Stimulated activated CD8-positive, alpha-beta memory T cell treated with anti-CD3 and anti-CD28 coated beads, Interleukin-15, amount 100 ng/mL, for 48 hours (primary cell): ENCODE results near the gene NDUFV2.

Experiments
- DNase-seq, 2 donors: peaks; one replicate each; pipeline ENCODE4 v3.0.0-alpha.2; 2020; ENCODE audit warnings: low read depth in 2 of 2

The NDUFV2 gene

DNA sequence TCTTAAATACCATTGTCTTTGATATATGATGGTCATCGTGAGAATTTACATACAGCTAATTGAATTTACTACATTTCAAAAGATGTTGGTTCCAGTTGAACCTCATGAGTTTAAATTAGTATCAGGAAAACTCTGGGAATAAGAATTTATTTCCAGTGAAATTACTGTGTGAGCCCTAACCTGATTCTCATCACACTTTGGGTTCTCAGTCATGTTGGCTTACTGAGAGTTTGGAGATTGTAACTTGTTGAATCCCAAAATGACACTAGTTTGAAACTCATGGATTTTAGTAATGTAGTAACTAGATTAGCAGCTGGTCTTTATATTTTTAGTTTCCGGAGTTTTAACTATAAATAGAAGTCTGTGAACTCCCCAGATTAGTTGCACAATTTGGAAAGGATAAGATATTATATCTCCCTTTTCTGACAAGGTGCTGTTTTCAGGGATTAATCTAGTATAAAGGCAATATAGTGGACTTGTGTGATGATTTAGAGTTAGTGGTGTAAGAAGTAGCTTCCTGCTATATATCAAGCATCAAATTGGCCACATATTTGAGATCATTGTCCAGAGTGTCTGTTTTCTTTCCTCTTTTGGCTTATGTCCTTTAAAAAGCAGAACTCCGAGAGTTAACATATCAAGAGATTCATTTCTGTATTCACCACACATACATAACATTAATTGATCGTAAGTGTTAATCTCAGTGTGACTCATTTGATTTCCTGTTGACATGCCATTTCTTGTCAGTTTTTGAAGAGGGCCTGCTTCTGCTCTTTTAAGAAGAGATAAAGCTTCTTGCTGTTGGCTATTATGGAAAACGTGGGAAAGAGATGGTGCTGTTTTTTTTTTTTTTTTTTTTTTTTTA is 15.7 kb downstream of the NDUFV2 start:
- no peak for DNase-seq

GRCh38 chr18:9120796-9121195 is 18.3 kb downstream of the NDUFV2 start:
- no peak for DNase-seq

DNA sequence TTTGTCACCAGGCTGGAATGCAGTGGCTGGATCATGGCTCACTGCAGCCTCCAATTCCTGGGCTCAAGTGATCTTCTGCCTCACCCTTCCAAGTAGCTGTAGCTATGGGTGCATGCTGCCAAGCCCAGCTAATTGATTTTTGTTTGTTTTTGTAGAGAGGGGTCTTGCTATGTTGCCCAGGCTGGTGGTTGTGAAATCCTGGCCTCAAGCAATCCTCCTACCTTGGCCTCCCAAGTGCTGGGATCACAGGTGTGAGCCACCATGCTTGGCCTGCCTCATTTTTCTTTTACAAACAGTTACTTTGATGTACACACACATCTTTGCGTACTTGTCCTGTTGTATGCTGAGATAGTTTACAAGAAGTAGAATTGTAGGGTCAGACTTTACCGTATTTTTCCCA is 21.0 kb downstream of the NDUFV2 start:
- no peak for DNase-seq

GRCh38 chr18:9124824-9125223 is 22.3 kb downstream of the NDUFV2 start:
- no peak for DNase-seq

- DNase-seq: no peak
Measured at GRCh38 chr18:9126337-9126736, 23.8 kb downstream of the NDUFV2 start.

- no peak for DNase-seq
Measured at GRCh38 chr18:9130195-9130594, 27.7 kb downstream of the NDUFV2 start.

DNA sequence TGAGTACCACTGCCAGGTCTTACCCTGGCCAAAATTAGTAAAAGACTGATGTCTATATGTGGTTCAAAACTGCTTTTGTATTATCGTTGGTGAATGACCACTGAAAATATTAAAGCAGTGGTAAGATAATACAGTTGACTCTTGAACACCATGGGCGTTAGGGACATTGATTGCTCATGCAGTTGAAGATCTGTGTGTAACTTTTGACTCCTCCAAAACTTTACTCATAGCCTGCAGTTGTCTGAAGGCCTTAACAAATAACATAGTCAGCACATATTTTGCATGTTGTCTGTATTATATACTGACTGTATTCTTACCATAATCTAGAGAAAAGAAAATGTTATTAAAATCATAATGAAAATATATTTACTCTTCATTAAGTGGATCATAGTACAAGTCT is 28.3 kb downstream of the NDUFV2 start:
- DNase-seq: no peak

- DNase-seq: no peak
Measured at GRCh38 chr18:9132628-9133027, 30.1 kb downstream of the NDUFV2 start.

GRCh38 chr18:9133225-9133624 is 30.7 kb downstream of the NDUFV2 start:
- DNase-seq: no peak

DNA sequence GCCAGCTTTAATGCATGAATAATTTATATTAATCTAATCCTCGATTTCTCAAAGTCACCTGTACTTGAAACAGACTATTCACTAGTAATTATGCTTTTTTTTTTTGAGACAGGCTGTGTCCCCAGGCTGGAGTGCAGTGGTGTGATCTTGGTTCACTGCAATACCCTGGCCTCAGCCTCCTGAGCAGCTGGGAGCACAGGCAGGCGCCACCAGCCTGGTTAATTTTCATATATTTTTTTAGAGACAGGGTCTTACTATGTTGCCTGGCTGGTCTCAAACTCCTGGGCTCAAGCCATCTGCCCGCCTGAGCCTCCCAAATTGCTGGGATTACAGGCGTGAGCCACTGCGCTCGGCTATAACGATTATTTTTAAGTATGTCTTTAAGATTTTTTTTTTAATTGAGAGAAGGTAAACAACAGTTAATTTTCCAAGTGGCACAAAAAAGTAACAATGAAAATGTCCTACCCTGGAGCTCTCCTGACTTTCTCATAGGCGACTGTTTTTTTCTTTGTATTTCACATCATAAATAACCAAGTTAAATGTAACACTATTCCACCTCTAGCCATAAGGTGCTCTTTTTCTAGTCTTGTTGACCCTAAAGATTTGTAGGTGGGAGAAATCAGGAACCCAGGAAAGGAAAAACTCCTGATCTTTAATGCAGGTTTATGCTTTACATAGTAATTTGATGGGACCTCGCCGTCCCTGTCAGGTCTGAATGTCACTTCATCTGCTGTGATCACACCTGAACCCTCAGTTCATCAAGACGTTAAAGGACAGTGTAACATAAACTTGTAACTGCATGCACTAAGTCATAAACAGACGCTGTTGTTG is 32.8 kb downstream of the NDUFV2 start:
- DNase-seq: no peak

DNA sequence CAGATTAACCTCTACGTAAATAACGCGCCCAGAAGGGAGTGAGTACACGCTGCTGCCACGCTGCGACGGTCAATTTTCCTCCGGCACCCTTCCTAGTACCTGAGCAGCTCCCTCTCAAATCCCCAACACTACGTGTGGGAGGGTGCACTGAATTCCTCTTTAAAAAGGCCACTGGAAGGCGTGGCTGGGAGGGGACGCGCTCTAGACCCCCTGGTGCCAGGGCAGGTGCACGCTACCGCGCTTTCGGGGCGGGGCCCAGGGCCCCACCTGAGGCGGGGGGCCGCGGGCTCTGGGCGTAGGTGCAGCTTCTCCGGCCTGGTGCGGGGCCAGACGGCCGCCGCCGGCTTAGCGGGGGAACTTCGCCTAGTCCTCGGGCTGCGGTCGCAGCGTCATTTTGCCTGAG is 33.4 kb downstream of the NDUFV2 start:
- no peak for DNase-seq

DNA sequence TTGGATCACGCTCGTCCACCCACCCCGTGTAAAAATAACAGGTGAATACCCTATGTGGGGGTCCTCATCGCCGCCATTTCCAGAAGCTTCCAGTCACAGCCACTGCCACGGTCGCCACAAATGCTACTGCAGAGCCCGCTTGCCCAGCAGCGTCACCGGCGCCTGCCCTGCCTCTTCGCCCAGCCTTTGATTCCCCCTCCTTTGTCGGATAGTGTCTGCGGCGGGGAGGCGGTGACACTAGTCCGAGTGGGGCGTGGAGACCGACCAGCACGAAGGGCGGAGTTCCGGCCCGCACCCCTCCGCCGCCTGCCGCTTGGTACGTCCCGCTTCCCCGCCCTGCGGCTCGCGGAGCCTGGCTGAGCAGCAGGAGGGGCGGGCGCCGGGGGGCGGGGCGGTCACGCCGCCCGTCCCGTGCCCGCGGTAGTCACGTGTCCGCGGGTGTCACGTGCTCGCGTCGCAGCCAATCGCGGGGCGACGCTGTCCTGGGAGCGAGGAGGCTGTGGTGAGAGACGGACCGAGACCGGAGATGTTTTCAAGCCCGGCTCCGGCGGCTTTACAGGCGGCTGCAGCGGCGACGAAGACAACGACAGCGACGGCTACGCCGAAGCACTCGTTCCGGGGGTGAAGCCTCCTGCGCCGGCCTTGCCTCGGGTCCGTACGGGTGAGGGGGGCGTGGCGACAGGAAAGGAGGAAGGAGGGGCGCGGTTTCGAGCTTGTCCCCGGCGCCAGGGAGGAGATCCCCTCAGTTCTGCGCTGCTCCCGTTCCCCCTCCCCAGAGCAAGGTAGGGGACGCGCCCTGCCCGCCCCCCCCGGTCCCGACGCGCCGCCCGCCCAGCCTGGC is 34.0 kb downstream of the NDUFV2 start, which contains the start of gene ANKRD12:
Gene ANKRD12, plus strand, starts transcription at position 467 of the 841 bp plus-strand sequence. CDS start 45,652 bp downstream, outside the sequence.
- peak; percentile 98 for DNase-seq

DNA sequence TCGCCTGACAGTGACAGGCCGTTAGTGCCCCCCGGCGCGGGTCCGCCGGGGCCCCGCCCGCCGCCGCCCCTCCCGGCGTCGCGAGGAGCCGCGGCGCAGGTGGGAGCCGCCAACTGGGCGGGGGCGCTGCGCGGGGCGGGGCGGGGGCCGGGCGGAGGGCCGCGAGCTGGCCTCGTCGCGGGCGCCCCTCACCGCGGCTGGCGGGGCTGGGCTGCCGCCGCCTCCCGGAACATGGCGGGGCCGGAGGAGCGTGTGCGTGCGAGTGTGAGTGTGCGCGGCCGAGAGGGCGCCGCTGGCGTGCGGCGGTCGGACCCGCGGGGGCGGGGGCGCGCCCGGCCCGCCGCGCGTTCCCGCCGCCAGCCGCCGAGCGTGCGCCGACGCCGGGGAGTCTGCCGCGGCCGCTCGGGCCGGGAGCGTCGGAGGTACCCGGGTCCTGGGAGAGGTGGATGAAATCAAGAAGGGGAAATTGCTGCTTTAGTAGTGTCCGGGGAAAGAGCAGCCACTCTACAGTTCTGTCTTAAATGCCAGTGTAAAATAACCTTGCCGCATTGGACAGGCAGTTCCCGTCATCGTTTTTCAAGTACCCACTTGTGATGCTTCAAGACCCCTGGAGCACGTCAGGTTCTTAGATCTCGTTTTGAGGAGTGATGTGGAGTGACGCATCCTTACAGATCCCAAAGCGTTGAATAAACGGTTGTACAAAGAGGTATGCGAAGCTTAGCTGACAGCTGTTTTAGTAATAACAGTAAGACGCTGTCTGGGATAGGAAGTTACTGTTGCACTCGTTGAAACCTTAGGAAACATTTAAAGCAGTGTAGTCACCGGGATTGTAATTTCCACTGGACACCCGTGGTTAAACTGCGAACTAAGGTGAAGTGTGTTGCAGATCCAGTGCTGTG is 34.9 kb downstream of the NDUFV2 start:
- peak; percentile 56 to 58 for DNase-seq

GRCh38 chr18:9139400-9140039 is 37.0 kb downstream of the NDUFV2 start:
- no peak for DNase-seq

GRCh38 chr18:9140381-9140780 is 37.9 kb downstream of the NDUFV2 start:
- DNase-seq: no peak

- DNase-seq: no peak
Measured at GRCh38 chr18:9140984-9141383, 38.5 kb downstream of the NDUFV2 start.

GRCh38 chr18:9146224-9146623 is 43.7 kb downstream of the NDUFV2 start:
- DNase-seq: no peak

DNA sequence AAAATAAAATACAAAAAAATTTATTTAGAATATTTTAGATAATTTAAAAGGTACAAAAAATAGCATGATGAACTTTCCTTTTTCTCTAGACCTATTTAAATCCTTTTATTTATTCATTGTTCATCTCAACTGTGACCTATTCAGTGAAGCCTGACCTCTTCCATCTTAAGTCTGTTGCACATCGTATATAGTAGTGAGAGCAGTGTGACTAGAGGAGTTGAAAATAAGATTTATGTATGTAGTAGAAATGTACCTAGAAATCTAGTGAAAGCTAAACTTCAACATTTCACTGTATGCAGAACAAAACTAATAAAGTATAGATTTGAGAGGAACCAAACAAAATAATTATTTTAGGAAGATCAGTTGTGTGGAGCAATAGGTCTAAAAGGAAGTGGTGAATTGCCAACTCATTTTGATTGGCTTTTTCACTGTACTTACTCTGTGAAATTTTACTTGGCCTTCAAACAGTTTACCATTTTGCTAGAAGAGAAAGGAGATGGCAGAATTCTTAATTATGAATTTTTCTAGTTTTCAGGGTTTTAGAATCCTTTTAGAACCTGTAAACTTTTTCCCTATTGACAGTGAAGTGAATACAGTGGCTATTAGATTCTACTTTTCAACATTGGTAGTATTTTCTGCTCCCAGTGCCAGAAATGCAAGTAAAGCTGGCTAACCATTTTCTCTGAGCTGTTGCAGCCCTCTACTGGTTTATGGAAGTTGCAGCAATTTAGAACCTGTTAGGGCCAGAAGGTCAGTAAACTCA is 45.1 kb downstream of the NDUFV2 start:
- no peak for DNase-seq

DNA sequence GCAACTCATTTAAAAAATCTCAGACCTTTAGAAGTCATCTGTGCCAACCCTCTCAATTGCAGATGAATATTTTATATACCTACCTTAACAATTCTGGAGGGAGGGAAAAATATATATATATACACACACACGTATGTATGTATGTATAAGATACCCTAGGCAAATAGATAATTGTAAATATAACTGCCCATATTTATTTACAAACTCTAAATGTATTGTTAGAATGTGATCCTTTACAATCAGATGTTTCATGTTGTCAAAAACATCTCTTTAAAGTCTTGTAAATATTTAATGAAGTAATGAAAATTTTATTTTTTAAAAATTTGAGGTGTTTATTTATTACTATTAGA is 45.7 kb downstream of the NDUFV2 start:
- DNase-seq: no peak

DNA sequence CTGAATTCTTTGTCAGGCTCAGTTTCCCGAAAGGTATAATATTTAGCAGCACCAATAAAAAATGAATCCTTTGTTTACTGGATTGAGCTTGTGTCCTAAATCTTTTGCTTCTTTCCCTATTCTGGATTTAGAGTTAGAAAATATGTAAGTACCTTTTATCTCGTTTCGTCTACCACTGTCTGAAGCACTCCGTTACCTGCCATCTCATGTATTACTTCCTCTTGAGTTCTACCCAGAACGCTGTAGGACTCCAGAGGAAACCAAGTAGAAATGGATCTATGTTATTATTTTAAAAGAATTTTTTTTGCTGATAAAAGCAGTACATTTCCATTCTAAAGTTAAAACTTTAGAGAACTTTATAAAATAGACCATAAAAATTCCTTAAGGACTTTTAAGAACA is 47.6 kb downstream of the NDUFV2 start:
- no peak for DNase-seq
